Suprapubic skin (tissue), 3 donors: Measurements from ENCODE around the gene WWTR1.

ENCODE experiments used
- POLR2AphosphoS5 ChIP-seq, 3 donors: sonication (generic); formaldehyde crosslinking; IDR thresholded peaks; one replicate each; pipeline ENCODE4 v1.6.1; 2017; ENCODE audit warnings: antibody characterized with exemption in 3 of 3
- TF ChIP-seq, protein P1 (sequence below), 2 donors: fragments of 200-600 bp in 1 of 2; fragments of 450-650 bp in 1 of 2; sonication (generic) in 1 of 2; IDR thresholded peaks; one replicate each; pipeline ENCODE4 v1.5.1; 2016 to 2019; ENCODE audit warnings: antibody characterized with exemption in 2 of 2, mild to moderate bottlenecking in 1 of 2, moderate library complexity in 1 of 2

DNA sequence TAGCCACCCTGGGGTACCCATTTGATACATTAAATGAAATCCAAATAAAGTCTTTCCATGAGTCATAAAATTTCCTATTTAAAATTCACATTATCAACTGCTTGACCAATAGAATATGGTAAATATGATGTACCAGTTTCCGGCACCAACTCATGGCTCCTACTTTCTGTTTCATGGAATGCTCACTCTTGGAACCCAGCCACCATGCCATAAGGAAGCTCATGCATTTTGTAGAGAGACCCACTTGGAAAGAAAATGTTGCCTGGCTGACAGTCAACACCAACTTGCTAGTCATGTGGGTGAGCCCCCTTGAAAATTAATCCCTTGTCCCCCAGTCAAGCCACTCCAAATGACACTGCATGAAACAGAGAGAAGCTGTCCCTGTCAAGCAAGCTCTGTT is 57.2 kb downstream of the WWTR1 start:
- TF ChIP-seq, protein P1, sequence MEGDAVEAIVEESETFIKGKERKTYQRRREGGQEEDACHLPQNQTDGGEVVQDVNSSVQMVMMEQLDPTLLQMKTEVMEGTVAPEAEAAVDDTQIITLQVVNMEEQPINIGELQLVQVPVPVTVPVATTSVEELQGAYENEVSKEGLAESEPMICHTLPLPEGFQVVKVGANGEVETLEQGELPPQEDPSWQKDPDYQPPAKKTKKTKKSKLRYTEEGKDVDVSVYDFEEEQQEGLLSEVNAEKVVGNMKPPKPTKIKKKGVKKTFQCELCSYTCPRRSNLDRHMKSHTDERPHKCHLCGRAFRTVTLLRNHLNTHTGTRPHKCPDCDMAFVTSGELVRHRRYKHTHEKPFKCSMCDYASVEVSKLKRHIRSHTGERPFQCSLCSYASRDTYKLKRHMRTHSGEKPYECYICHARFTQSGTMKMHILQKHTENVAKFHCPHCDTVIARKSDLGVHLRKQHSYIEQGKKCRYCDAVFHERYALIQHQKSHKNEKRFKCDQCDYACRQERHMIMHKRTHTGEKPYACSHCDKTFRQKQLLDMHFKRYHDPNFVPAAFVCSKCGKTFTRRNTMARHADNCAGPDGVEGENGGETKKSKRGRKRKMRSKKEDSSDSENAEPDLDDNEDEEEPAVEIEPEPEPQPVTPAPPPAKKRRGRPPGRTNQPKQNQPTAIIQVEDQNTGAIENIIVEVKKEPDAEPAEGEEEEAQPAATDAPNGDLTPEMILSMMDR (IDR thresholded peaks at IDR 0.05): no peak
- TF ChIP-seq POLR2AphosphoS5 (IDR thresholded peaks at IDR 0.05): no peak
